H9 (cell line): ENCODE measurements around the gene FLNA. TPM values are rescaled to one million over a fixed set of nuclear protein-coding genes. Genes with fewer than 3 reads are reported as not detected.
"Not testable (repeated sequence)": the region's sequence is repeated elsewhere in the genome, so short reads cannot be mapped to it uniquely, and the experiment has no call there.

ENCODE experiments used
- DNase-seq: peaks from one replicate; pipeline ENCODE4 v3.0.0-alpha.2; 2017
- H2AFZ ChIP-seq: one replicate; pipeline ENCODE4 v1.6.1; 2013; ENCODE audit warnings: mild to moderate bottlenecking, low read length, control low read depth, moderate library complexity
- H2AK5ac ChIP-seq: 2 replicates; pipeline ENCODE4 v1.6.1; 2013; ENCODE audit warnings: low read length, control low read depth, mixed read lengths; ENCODE audit not compliant: insufficient read length
- H2BK120ac ChIP-seq: one replicate; pipeline ENCODE4 v1.6.1; 2013; ENCODE audit warnings: low read depth, mild to moderate bottlenecking, low read length, control low read depth, inconsistent platforms; ENCODE audit not compliant: poor library complexity, severe bottlenecking
- H2BK12ac ChIP-seq: 2 replicates; pipeline ENCODE4 v1.6.1; 2013; ENCODE audit warnings: low read length, control low read depth, mixed read lengths, low read depth; ENCODE audit not compliant: insufficient read length
- H2BK15ac ChIP-seq: 2 replicates; pipeline ENCODE4 v1.6.1; 2013; ENCODE audit warnings: low read depth, low read length, control low read depth
- H2BK20ac ChIP-seq: one replicate; pipeline ENCODE4 v1.6.1; 2013; ENCODE audit warnings: low read depth, mild to moderate bottlenecking, low read length, control low read depth, inconsistent platforms; ENCODE audit not compliant: poor library complexity, severe bottlenecking
- H2BK5ac ChIP-seq: 2 replicates; pipeline ENCODE4 v1.6.1; 2013; ENCODE audit warnings: low read length, control low read depth, mixed read lengths; ENCODE audit not compliant: insufficient read length
- H3K14ac ChIP-seq: 2 replicates; pipeline ENCODE4 v1.6.1; 2013; ENCODE audit warnings: low read length, control low read depth; ENCODE audit not compliant: insufficient read depth
- H3K18ac ChIP-seq: 2 replicates; pipeline ENCODE4 v1.6.1; 2013; ENCODE audit warnings: low read depth, mild to moderate bottlenecking, mixed read lengths, low read length, control low read depth; ENCODE audit not compliant: insufficient read length
- H3K23ac ChIP-seq: 2 replicates; pipeline ENCODE4 v1.6.1; 2013; ENCODE audit warnings: low read length, control low read depth, mixed read lengths, low read depth; ENCODE audit not compliant: insufficient read length
- H3K23me2 ChIP-seq: 2 replicates; pipeline ENCODE4 v1.6.1; 2013; ENCODE audit warnings: low read depth, mild to moderate bottlenecking, mixed read lengths, low read length, control low read depth; ENCODE audit not compliant: insufficient read length, poor library complexity, severe bottlenecking
- H3K27ac ChIP-seq: 2 replicates; pipeline ENCODE4 v1.5.1; 2013; ENCODE audit warnings: low read length, control low read depth, mixed read lengths, low read depth; ENCODE audit not compliant: insufficient read length
- H3K27me3 ChIP-seq: 2 replicates; pipeline ENCODE4 v1.6.1; 2013; ENCODE audit warnings: low read length, control low read depth, inconsistent platforms; ENCODE audit not compliant: insufficient read depth
- H3K4ac ChIP-seq: 2 replicates; pipeline ENCODE4 v1.6.1; 2013; ENCODE audit warnings: low read depth, mild to moderate bottlenecking, control low read depth, inconsistent platforms, low read length, moderate library complexity
- H3K4me1 ChIP-seq: 2 replicates; pipeline ENCODE4 v1.6.1; 2013; ENCODE audit warnings: low read length, control low read depth, inconsistent platforms; ENCODE audit not compliant: insufficient read depth
- H3K4me2 ChIP-seq: 2 replicates; pipeline ENCODE4 v1.6.1; 2013; ENCODE audit warnings: low read length, control low read depth, mixed read lengths; ENCODE audit not compliant: insufficient read length, insufficient read depth
- H3K56ac ChIP-seq: 2 replicates; pipeline ENCODE4 v1.6.1; 2013; ENCODE audit warnings: low read depth, mild to moderate bottlenecking, mixed read lengths, low read length, control low read depth; ENCODE audit not compliant: insufficient read length
- H3K79me1 ChIP-seq: 2 replicates; pipeline ENCODE4 v1.6.1; 2013; ENCODE audit warnings: low read depth, mild to moderate bottlenecking, moderate library complexity, low read length, control low read depth, inconsistent platforms; ENCODE audit not compliant: insufficient read depth, poor library complexity, severe bottlenecking
- H3K79me2 ChIP-seq: 2 replicates; pipeline ENCODE4 v1.6.1; 2013; ENCODE audit warnings: low read length, control low read depth, inconsistent platforms; ENCODE audit not compliant: insufficient read depth
- H3K9ac ChIP-seq: 2 replicates; pipeline ENCODE4 v1.6.1; 2013; ENCODE audit warnings: low read length, control low read depth, mixed read lengths; ENCODE audit not compliant: insufficient read length; ENCODE audit errors: extremely low read depth
- H3K9me3 ChIP-seq: one replicate; pipeline ENCODE4 v1.6.1; 2013; ENCODE audit warnings: low read depth, low read length, inconsistent platforms; ENCODE audit not compliant: control insufficient read depth
- H3T11ph ChIP-seq: one replicate; pipeline ENCODE4 v1.6.1; 2013; ENCODE audit warnings: mild to moderate bottlenecking, low read length, control low read depth, inconsistent platforms
- H4K20me1 ChIP-seq: one replicate; pipeline ENCODE4 v1.6.1; 2013; ENCODE audit not compliant: control insufficient read depth, insufficient read length, insufficient read depth
- H4K5ac ChIP-seq: 2 replicates; pipeline ENCODE4 v1.6.1; 2013; ENCODE audit warnings: low read depth, mild to moderate bottlenecking, mixed read lengths, low read length, control low read depth; ENCODE audit not compliant: insufficient read length
- H4K8ac ChIP-seq: replicated peaks from 2 replicates; pipeline ENCODE4 v1.6.1; 2013; ENCODE audit warnings: low read length, control low read depth, mixed read lengths, low read depth; ENCODE audit not compliant: insufficient read length
- H4K91ac ChIP-seq: 2 replicates; pipeline ENCODE4 v1.6.1; 2013; ENCODE audit warnings: low read depth, mild to moderate bottlenecking, moderate library complexity, mixed read lengths, low read length, control low read depth; ENCODE audit not compliant: insufficient read length
- H3K27ac Mint-ChIP-seq, 3 experiments: 2 replicates in 2 of 3; 3 replicates in 1 of 3; pipeline ENCODE4 v1.8.0; 2020 to 2021; ENCODE audit warnings: mixed read lengths in 3 of 3, mild to moderate bottlenecking in 1 of 3, moderate library complexity in 1 of 3
- H3K27me3 Mint-ChIP-seq: 2 replicates; pipeline ENCODE4 v1.8.0; 2021; ENCODE audit warnings: low read depth, mild to moderate bottlenecking, moderate library complexity, mixed read lengths
- H3K36me3 Mint-ChIP-seq, 3 experiments: 2 replicates in 2 of 3; 3 replicates in 1 of 3; pipeline ENCODE4 v1.8.0; 2020 to 2021; ENCODE audit warnings: low read depth in 3 of 3, mixed read lengths in 3 of 3; ENCODE audit not compliant: insufficient read depth in 1 of 3
- H3K4me1 Mint-ChIP-seq, 2 experiments: 2 replicates each; pipeline ENCODE4 v1.8.0; 2020; ENCODE audit warnings: mixed read lengths in 2 of 2
- H3K4me3 Mint-ChIP-seq, 2 experiments: 2 replicates in 1 of 2; 3 replicates in 1 of 2; pipeline ENCODE4 v1.8.0; 2020 to 2021; ENCODE audit warnings: mild to moderate bottlenecking in 2 of 2, mixed read lengths in 2 of 2, moderate library complexity in 1 of 2
- H3K9me3 Mint-ChIP-seq, 2 experiments: 2 replicates in 1 of 2; 3 replicates in 1 of 2; pipeline ENCODE4 v1.8.0; 2020; ENCODE audit warnings: mild to moderate bottlenecking in 2 of 2, mixed read lengths in 2 of 2, moderate library complexity in 1 of 2
- WGBS: extraction: QIAGEN DNeasy Blood & Tissue Kit; methylation state at CpG from one replicate; pipeline ENCODE4 v1.1.7; 2013; ENCODE audit warnings: missing lambda C conversion rate, low lambda C conversion rate, mixed read lengths; ENCODE audit not compliant: insufficient read length; ENCODE audit errors: extremely low coverage; 5-methylcytosine and 5-hydroxymethylcytosine counted together
- total RNA-seq: library from RNA; stranded (reverse); gene quantifications from 2 replicates; pipeline ENCODE4 v1.2.1, GENCODE V29; 2021

Gene FLNA
- total RNA-seq, 1 experiment from 2014 or later: 957 TPM

- not testable (repeated sequence) for H3K14ac ChIP-seq, H3K27me3 Mint-ChIP-seq
Measured at GRCh38 chrX:154343063-154343462, 31.4 kb downstream of the FLNA start.

DNA sequence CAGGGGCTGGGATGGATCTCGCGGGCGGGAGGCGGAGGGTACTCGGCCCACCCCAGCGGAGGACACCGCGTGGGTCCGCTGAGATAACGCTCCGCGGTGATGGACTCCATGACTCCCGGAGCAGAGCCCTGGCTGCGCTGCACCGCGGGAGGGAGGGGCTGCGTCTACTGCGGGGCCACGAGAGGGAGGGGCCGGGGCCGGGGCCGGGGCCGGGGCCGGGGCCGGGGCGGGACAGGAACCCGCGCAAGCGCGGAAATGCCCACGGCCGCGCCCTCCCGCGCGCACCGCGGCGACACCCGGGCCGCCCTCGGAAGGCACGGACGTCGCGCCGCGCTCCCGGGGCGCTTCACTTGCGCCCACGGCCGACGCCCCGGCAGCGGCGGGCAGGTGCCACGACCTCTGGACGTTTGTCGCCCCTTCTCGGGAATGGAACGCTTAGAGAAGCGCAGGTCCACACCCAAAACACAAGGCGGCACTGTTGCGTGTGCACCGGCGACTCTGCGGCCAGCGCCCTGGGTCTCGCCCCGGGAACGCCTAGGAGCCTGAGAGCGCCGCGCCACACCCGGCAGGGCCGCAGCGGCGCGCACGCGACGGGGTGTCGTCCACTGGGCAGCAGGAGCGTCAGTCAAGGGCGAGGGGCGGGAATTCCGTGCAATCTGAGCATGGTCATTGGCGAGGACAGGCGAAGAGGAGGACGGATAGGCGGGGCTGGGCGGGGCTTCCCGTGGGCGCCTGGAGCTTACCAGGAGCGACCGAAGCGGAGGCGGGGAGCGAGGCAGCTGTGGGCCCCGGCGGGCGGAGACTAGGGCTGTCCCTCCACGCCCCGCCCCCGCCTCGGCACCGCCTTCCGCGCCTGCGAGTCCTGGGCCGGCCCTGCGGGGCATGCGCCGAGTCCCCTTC, 32.8 kb downstream of the FLNA start:
- not testable (repeated sequence) for H3K4ac ChIP-seq, H3K27ac ChIP-seq, H3K56ac ChIP-seq, H3T11ph ChIP-seq, DNase-seq, H4K5ac ChIP-seq, H2BK15ac ChIP-seq, H3K27ac Mint-ChIP-seq, H2BK20ac ChIP-seq, H3K9me3 ChIP-seq, H3K18ac ChIP-seq, H2BK120ac ChIP-seq, H4K8ac ChIP-seq, H3K23me2 ChIP-seq, H2BK5ac ChIP-seq, H2AFZ ChIP-seq, H3K36me3 Mint-ChIP-seq, H4K91ac ChIP-seq, H3K9me3 Mint-ChIP-seq, H3K79me1 ChIP-seq, H2AK5ac ChIP-seq, H3K4me2 ChIP-seq, H4K20me1 ChIP-seq, H3K23ac ChIP-seq, H3K14ac ChIP-seq, H3K27me3 Mint-ChIP-seq, H3K4me1 ChIP-seq, H2BK12ac ChIP-seq, H3K4me3 Mint-ChIP-seq, H3K9ac ChIP-seq, H3K79me2 ChIP-seq, H3K27me3 ChIP-seq, H3K4me1 Mint-ChIP-seq
- WGBS: no CpG with 5 or more reads among the region's 115 CpGs

More at GRCh38 chrX:154343063-154343462, 31.4 kb downstream of the FLNA start:
- not testable (repeated sequence) for H4K5ac ChIP-seq, H3K23me2 ChIP-seq, H2BK5ac ChIP-seq, H3K4me2 ChIP-seq, H3K4ac ChIP-seq, H2BK120ac ChIP-seq, H4K91ac ChIP-seq, H3K18ac ChIP-seq, H4K8ac ChIP-seq, DNase-seq, H4K20me1 ChIP-seq, H3K4me3 Mint-ChIP-seq, H3K4me1 Mint-ChIP-seq, H3K27ac ChIP-seq, H3K9me3 ChIP-seq, H2BK15ac ChIP-seq, H2BK12ac ChIP-seq, H3K36me3 Mint-ChIP-seq, H3K79me1 ChIP-seq, H2BK20ac ChIP-seq, H3K27me3 ChIP-seq, H2AK5ac ChIP-seq, H3K9ac ChIP-seq, H3K9me3 Mint-ChIP-seq, H3K23ac ChIP-seq, H3K27ac Mint-ChIP-seq, H3K79me2 ChIP-seq, H3T11ph ChIP-seq, H3K4me1 ChIP-seq, H3K56ac ChIP-seq, H2AFZ ChIP-seq
- no CpG with 5 or more reads among the region's 16 CpGs for WGBS
